Keratinocyte (primary cell): ENCODE results near the gene HAND1. TPM values are rescaled to one million over a fixed set of nuclear protein-coding genes. Genes with fewer than 3 reads are reported as not detected.

Experiments
- DNase-seq: peaks from one replicate; pipeline ENCODE4 v3.0.0-alpha.2; 2011; ENCODE audit warnings: low read depth, missing footprints, low spot score
- FAIRE-seq: peaks from 2 replicates; lab custom pipeline; 2011; peaks lifted over from hg19 to GRCh38; lab: Jason Lieb, UNC
- H2AFZ ChIP-seq: 2 replicates; pipeline ENCODE4 v1.6.0; 2012; ENCODE audit warnings: low read length, control low read depth, inconsistent platforms; ENCODE audit not compliant: control insufficient read depth
- H3K27ac ChIP-seq: 2 replicates; pipeline ENCODE4 v1.5.1; 2011; ENCODE audit warnings: low read length; ENCODE audit not compliant: control insufficient read depth, insufficient read depth
- H3K27me3 ChIP-seq: 3 replicates; pipeline ENCODE4 v1.6.0; 2011; ENCODE audit warnings: low read length; ENCODE audit not compliant: control insufficient read depth, insufficient read depth; ENCODE audit errors: extremely low read depth
- H3K36me3 ChIP-seq, 2 experiments: 2 replicates in 1 of 2; 3 replicates in 1 of 2; pipeline ENCODE4 v1.5.1; 2011; ENCODE audit warnings: low read length in 2 of 2, mild to moderate bottlenecking in 1 of 2; ENCODE audit not compliant: control insufficient read depth in 2 of 2, insufficient read depth in 2 of 2; ENCODE audit errors: extremely low read depth in 1 of 2
- H3K4me1 ChIP-seq: 3 replicates; pipeline ENCODE4 v1.5.1; 2011; ENCODE audit warnings: low read length; ENCODE audit not compliant: control insufficient read depth, insufficient read depth; ENCODE audit errors: extremely low read depth
- H3K4me2 ChIP-seq: 3 replicates; pipeline ENCODE4 v1.6.0; 2011; ENCODE audit warnings: low read depth, low read length; ENCODE audit not compliant: control insufficient read depth, insufficient read depth; ENCODE audit errors: extremely low read depth
- H3K4me3 ChIP-seq, 3 experiments: fragments of 200-600 bp in 1 of 3; sonication (generic) in 1 of 3; 2 replicates in 2 of 3; 3 replicates in 1 of 3; pipeline ENCODE4 v1.5.1; 2011 to 2016; ENCODE audit warnings: low read length in 3 of 3, mild to moderate bottlenecking in 3 of 3, control low read depth in 2 of 3, inconsistent platforms in 1 of 3, low read depth in 1 of 3, mixed read lengths in 1 of 3, mixed run types in 1 of 3, moderate library complexity in 1 of 3; ENCODE audit not compliant: control insufficient read depth in 2 of 3, insufficient read depth in 2 of 3; ENCODE audit errors: extremely low read depth in 1 of 3
- H3K79me2 ChIP-seq: 2 replicates; pipeline ENCODE4 v1.6.0; 2012; ENCODE audit warnings: low read length; ENCODE audit not compliant: control insufficient read depth, insufficient read depth
- H3K9ac ChIP-seq: 3 replicates; pipeline ENCODE4 v1.6.0; 2011; ENCODE audit warnings: low read length; ENCODE audit not compliant: control insufficient read depth, insufficient read depth; ENCODE audit errors: extremely low read depth
- H3K9me1 ChIP-seq: 3 replicates; pipeline ENCODE4 v1.6.0; 2011; ENCODE audit warnings: low read length; ENCODE audit not compliant: control insufficient read depth, insufficient read depth; ENCODE audit errors: extremely low read depth
- H3K9me3 ChIP-seq: 2 replicates; pipeline ENCODE4 v1.5.1; 2012; ENCODE audit warnings: low read depth, low read length; ENCODE audit not compliant: control insufficient read depth
- H4K20me1 ChIP-seq: 3 replicates; pipeline ENCODE4 v1.6.0; 2011; ENCODE audit warnings: low read length; ENCODE audit not compliant: control insufficient read depth, insufficient read depth; ENCODE audit errors: extremely low read depth
- EZH2 ChIP-seq: IDR thresholded peaks from one replicate; pipeline ENCODE4 v1.6.1; 2012; ENCODE audit warnings: inconsistent platforms, mild to moderate bottlenecking, low read length, moderate library complexity
- dilution Hi-C: fragments of 300-500 bp; cut with MboI; formaldehyde crosslinking; loops from one replicate; pipeline ENCODE4 v1.7.0; 2020; ENCODE audit warnings: low sequenced_read_pairs; ENCODE audit not compliant: extremely low pct_ligation_motif_present
- polyA plus RNA-seq, 5 experiments: library from polyadenylated mRNA; depleted of rRNA in 3 of 5; stranded (reverse) in 3 of 5; stranded (forward) in 1 of 5; unstranded in 1 of 5; fragments of >200 nt; gene quantifications; 1 replicate in 1 of 5; 2 replicates in 3 of 5; 3 replicates in 1 of 5; pipeline versions ENCODE4 v1.2.1 to v1.2.3, GENCODE V29; 2011 to 2012; ENCODE audit warnings: missing spikeins in 2 of 5, low read depth in 1 of 5, low replicate concordance in 1 of 5
- TF ChIP-seq, protein P1 (sequence below), 3 experiments: IDR thresholded peaks in 1 of 3; conservative IDR thresholded peaks in 1 of 3; optimal IDR thresholded peaks in 1 of 3; 2 replicates in 2 of 3; 3 replicates in 1 of 3; pipeline versions ENCODE3 to v1.5.1; 2011; ENCODE audit warnings: low read length in 3 of 3, mild to moderate bottlenecking in 3 of 3, moderate library complexity in 2 of 3, control low read depth in 1 of 3, inconsistent platforms in 1 of 3; ENCODE audit not compliant: insufficient read depth in 2 of 3; ENCODE audit errors: extremely low read depth in 1 of 3

HAND1 gene
- polyA plus RNA-seq, 1 donor (not counting 4 experiments of a cell fraction or from before 2014, with no cell fraction given) = not detected

DNA sequence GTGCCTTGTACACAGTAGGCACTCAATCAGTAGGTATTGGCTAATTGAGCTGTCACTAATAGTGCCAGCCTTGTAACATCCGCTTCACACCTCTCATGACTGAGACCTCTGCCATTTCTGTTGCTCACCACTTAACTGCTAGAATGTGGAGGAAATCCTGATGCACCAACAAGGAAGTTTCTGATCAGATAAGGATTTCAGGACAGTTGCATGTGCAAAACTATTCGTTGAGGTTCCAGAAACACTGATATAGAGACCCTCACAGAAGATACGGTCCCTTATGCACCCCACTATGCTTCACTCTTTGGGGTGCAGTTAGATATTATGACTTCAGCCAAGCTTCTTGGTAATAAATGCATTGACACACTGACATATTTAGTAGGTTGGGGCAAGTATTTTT is 21.5 kb downstream of the HAND1 start:
- no peak overlapping the region for H3K27ac ChIP-seq
- no peak for DNase-seq
- H3K79me2 ChIP-seq = no peaks in the 10 kb centered on the region
- no peaks in the 10 kb centered on the region for H3K27me3 ChIP-seq
- H3K4me2 ChIP-seq = no peak overlapping the region
- no peak overlapping the region for H3K4me3 ChIP-seq
- no peak for TF ChIP-seq EZH2
- H2AFZ ChIP-seq = no peak overlapping the region
- FAIRE-seq = no peak
- no peaks in the 10 kb centered on the region for H3K9me1 ChIP-seq
- H4K20me1 ChIP-seq = no peaks in the 10 kb centered on the region
- H3K9me3 ChIP-seq = no peaks in the 10 kb centered on the region
- H3K9ac ChIP-seq = no peak overlapping the region
- dilution Hi-C loops = no loop called here
- no peaks in the 10 kb centered on the region for H3K4me1 ChIP-seq
- peaks cover 22 to 26% of the 10 kb centered on the region in 2 experiments for H3K36me3 ChIP-seq

DNA sequence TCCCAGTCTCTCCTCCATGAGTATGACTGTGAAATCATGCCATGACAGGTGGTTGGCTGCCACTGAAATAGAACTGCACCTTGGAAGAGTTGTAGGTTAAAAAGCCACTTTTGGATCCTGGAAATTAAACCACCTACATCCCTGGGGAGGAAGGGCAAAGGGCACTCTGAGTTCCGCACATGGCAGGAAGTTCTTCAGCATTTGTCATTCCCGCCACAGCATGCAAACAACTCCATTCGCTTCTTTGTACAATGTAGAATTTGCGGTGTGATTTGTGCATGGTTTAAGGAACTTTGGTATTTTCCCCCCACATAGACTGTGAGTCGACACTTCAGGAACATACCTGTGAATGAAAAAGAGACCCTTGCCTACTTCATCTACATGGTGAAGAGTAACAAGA is 22.4 kb downstream of the HAND1 start:
- peaks cover 1% of the 10 kb centered on the region for H3K79me2 ChIP-seq
- H3K4me2 ChIP-seq = no peak overlapping the region
- H3K4me1 ChIP-seq = no peaks in the 10 kb centered on the region
- H3K9me3 ChIP-seq = no peaks in the 10 kb centered on the region
- FAIRE-seq (no peak), DNase-seq (no peak)
- H3K27me3 ChIP-seq = no peaks in the 10 kb centered on the region
- no peak overlapping the region for H3K27ac ChIP-seq
- no peak overlapping the region for H3K9ac ChIP-seq
- no peak overlapping the region for H2AFZ ChIP-seq
- TF ChIP-seq, protein P1, sequence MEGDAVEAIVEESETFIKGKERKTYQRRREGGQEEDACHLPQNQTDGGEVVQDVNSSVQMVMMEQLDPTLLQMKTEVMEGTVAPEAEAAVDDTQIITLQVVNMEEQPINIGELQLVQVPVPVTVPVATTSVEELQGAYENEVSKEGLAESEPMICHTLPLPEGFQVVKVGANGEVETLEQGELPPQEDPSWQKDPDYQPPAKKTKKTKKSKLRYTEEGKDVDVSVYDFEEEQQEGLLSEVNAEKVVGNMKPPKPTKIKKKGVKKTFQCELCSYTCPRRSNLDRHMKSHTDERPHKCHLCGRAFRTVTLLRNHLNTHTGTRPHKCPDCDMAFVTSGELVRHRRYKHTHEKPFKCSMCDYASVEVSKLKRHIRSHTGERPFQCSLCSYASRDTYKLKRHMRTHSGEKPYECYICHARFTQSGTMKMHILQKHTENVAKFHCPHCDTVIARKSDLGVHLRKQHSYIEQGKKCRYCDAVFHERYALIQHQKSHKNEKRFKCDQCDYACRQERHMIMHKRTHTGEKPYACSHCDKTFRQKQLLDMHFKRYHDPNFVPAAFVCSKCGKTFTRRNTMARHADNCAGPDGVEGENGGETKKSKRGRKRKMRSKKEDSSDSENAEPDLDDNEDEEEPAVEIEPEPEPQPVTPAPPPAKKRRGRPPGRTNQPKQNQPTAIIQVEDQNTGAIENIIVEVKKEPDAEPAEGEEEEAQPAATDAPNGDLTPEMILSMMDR (optimal IDR thresholded peaks at IDR 0.05 in 1 of 3, IDR thresholded peaks at IDR 0.05 in 1 of 3, conservative IDR thresholded peaks at IDR 0.05 in 1 of 3; ENCODE audit: extremely low read depth in 1 of 3, insufficient read depth in 2 of 3, low read length in 3 of 3) = no peak
- no peak for TF ChIP-seq EZH2
- H3K9me1 ChIP-seq = no peaks in the 10 kb centered on the region
- no peak overlapping the region for H3K4me3 ChIP-seq
- H4K20me1 ChIP-seq = no peaks in the 10 kb centered on the region
- H3K36me3 ChIP-seq = peaks cover 22 to 26% of the 10 kb centered on the region in 2 experiments
- dilution Hi-C loops = no loop called here

DNA sequence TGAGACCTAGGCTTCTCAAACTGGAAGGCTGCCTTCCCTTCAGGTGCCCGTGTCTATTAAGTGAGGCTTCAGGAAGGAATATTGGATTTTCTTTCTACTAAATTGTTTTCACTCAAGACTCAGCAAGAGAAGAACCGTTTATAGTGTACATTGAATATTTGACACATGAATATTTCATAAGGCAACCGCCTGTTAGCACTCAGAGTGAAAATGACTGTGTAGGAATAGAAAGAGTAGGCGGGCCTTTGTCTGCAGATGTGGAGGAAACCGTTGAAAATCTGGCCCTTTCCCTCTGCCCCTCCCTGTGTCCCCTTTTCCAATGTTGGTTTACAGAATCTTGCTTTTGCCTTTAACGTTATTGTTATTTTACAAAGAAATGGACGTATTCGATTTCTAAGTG is 26.1 kb downstream of the HAND1 start:
- FAIRE-seq = no peak

More for the DNA sequence above, 26.1 kb downstream of the HAND1 start:
- Histone ChIP-seq H3K9me1 (no peaks in the 10 kb centered on the region), H3K27me3 (no peaks in the 10 kb centered on the region), H3K79me2 (peaks cover 27% of the 10 kb centered on the region), H3K4me1 (peaks cover 9% of the 10 kb centered on the region), H4K20me1 (no peaks in the 10 kb centered on the region), H3K4me2 (no peak overlapping the region), H3K9ac (no peak overlapping the region), H3K4me3 (no peak overlapping the region), H3K36me3 (peaks cover 22 to 26% of the 10 kb centered on the region in 2 experiments), H3K27ac (no peak overlapping the region), H3K9me3 (no peaks in the 10 kb centered on the region), H2AFZ (no peak overlapping the region)
- dilution Hi-C loops = no loop called here
- DNase-seq = no peak
- TF ChIP-seq EZH2 = no peak
- TF ChIP-seq, protein P1 (optimal IDR thresholded peaks at IDR 0.05 in 1 of 3, IDR thresholded peaks at IDR 0.05 in 1 of 3, conservative IDR thresholded peaks at IDR 0.05 in 1 of 3; ENCODE audit: extremely low read depth in 1 of 3, insufficient read depth in 2 of 3, low read length in 3 of 3) = no peak
